HepG2 (cell line): Measurements from ENCODE around the gene RAB18. TPM values are rescaled to one million over a fixed set of nuclear protein-coding genes. Genes with fewer than 3 reads are reported as not detected.
A peak's percentile ranks its signal among the peaks of the same experiment; 100 is the strongest.

Experiments
- ATAC-seq: fragments of 200-7000 bp; cut with Tn5 transposase; 3 replicates; pipeline ENCODE4 v1.9.1; 2020; ENCODE audit warnings: mild to moderate bottlenecking, moderate library complexity
- BruUV-seq: library from RNA; stranded (reverse); fragments of 400-500 nt; replicated peaks from 2 replicates; lab custom pipeline; 2021; lab: Mats Ljungman, UMichigan
- CTCF ChIA-PET: fragments of 300-600 bp; formaldehyde crosslinking; extraction: SDS; loops from one replicate; lab custom pipeline; 2021; ENCODE audit warnings: low total read pairs, inconsistent platforms, low intra/inter-chr PET ratio; lab: Yijun Ruan, JAX
- POLR2A ChIA-PET: fragments of 350-600 bp; sonication (Branson Sonifier 250); formaldehyde crosslinking; loops from one replicate; lab custom pipeline; 2020; ENCODE audit warnings: antibody characterized with exemption, inconsistent platforms; lab: Yijun Ruan, JAX
- DNase-seq: peaks from one replicate; pipeline ENCODE4 v3.0.0-alpha.2; 2015; ENCODE audit warnings: low spot score
- FAIRE-seq: peaks from 3 replicates; lab custom pipeline; 2011; peaks lifted over from hg19 to GRCh38; lab: Jason Lieb, UNC
- H2AFZ ChIP-seq: one replicate; pipeline ENCODE4 v1.6.1; 2011; ENCODE audit warnings: low read length, inconsistent platforms
- H3K27ac ChIP-seq: fragments of 300-600 bp; 3 replicates; pipeline ENCODE4 v1.8.0; 2011; ENCODE audit warnings: mixed run types, mild to moderate bottlenecking, mixed read lengths, low read length, inconsistent platforms; ENCODE audit not compliant: insufficient read depth; ENCODE audit errors: extremely low read length
- H3K27me3 ChIP-seq, 2 experiments: fragments of 200-600 bp in 1 of 2; 2 replicates in 1 of 2; 3 replicates in 1 of 2; pipeline versions ENCODE4 v1.6.0 to v1.8.0; 2011; ENCODE audit warnings: low read length in 2 of 2, mild to moderate bottlenecking in 2 of 2, moderate library complexity in 2 of 2, inconsistent platforms in 1 of 2; ENCODE audit not compliant: insufficient read depth in 2 of 2, control insufficient read depth in 1 of 2
- H3K36me3 ChIP-seq, 2 experiments: fragments of 200-600 bp in 1 of 2; replicated peaks in 1 of 2; 2 replicates in 1 of 2; 3 replicates in 1 of 2; pipeline versions ENCODE4 v1.5.1 to v1.8.0; 2011; ENCODE audit warnings: low read length in 2 of 2, inconsistent platforms in 1 of 2; ENCODE audit not compliant: insufficient read depth in 2 of 2, control insufficient read depth in 1 of 2
- H3K4me1 ChIP-seq: 2 replicates; pipeline ENCODE4 v1.5.1; 2012; ENCODE audit warnings: low read length, inconsistent platforms; ENCODE audit not compliant: insufficient read depth
- H3K4me2 ChIP-seq: 2 replicates; pipeline ENCODE4 v1.6.0; 2011; ENCODE audit warnings: low read depth, low read length, inconsistent platforms
- H3K4me3 ChIP-seq, 3 experiments: fragments of 200-600 bp in 1 of 3; sonication (generic), shearing (Covaris generic) in 1 of 3; replicated peaks in 1 of 3; 2 replicates each; pipeline ENCODE4 v1.5.1; 2011 to 2016; ENCODE audit warnings: low read length in 3 of 3, inconsistent platforms in 2 of 3, low read depth in 2 of 3, mild to moderate bottlenecking in 2 of 3, control low read depth in 1 of 3, mixed read lengths in 1 of 3; ENCODE audit not compliant: insufficient read depth in 1 of 3
- H3K79me2 ChIP-seq: one replicate; pipeline ENCODE4 v1.6.1; 2011; ENCODE audit warnings: low read length, inconsistent platforms; ENCODE audit not compliant: insufficient read depth
- H3K9ac ChIP-seq: 2 replicates; pipeline ENCODE4 v1.6.0; 2011; ENCODE audit warnings: mild to moderate bottlenecking, low read depth, low read length, inconsistent platforms; ENCODE audit not compliant: insufficient read depth
- H3K9me3 ChIP-seq: 2 replicates; pipeline ENCODE4 v1.5.1; 2012; ENCODE audit warnings: mild to moderate bottlenecking, low read length
- H4K20me1 ChIP-seq: 2 replicates; pipeline ENCODE4 v1.6.0; 2011; ENCODE audit warnings: inconsistent platforms, mild to moderate bottlenecking, low read length, moderate library complexity; ENCODE audit not compliant: insufficient read depth
- LRRFIP1 ChIP-seq: sonication (generic); formaldehyde crosslinking; conservative IDR thresholded peaks from 2 replicates; pipeline ENCODE4 v1.4.0; 2020; ENCODE audit warnings: missing genetic modification reagents
- MAFF ChIP-seq: IDR thresholded peaks from 2 replicates; pipeline ENCODE4 v1.6.1; 2011; ENCODE audit warnings: low read depth, low read length, improper control_type of control experiment
- MAFK ChIP-seq, 2 experiments: IDR thresholded peaks in 1 of 2; conservative IDR thresholded peaks in 1 of 2; 2 replicates each; pipeline ENCODE4 v1.6.1; 2011; ENCODE audit warnings: improper control_type of control experiment in 2 of 2, low read length in 2 of 2
- SOX13 ChIP-seq, 3 experiments: fragments of 450-650 bp in 1 of 3; sonication (generic) in 1 of 3; formaldehyde crosslinking in 1 of 3; IDR thresholded peaks in 2 of 3; conservative IDR thresholded peaks in 1 of 3; 2 replicates each; pipeline versions ENCODE4 v1.5.0 to v1.6.1; 2016 to 2020; ENCODE audit warnings: antibody characterized with exemption in 1 of 3, mild to moderate bottlenecking in 1 of 3, missing compliant biosample characterization in 1 of 3, missing genetic modification reagents in 1 of 3, moderate library complexity in 1 of 3
- WGBS: methylation state at CpG from one replicate; pipeline ENCODE4 v1.1.6; 2017; ENCODE audit warnings: low lambda C conversion rate; 5-methylcytosine and 5-hydroxymethylcytosine counted together
- in situ Hi-C: cut with HindIII; loops from 2 replicates; pipeline ENCODE4 v1.10.0; 2017; ENCODE audit warnings: low pct_unique_long_range_greater_than_20kb; ENCODE audit not compliant: extremely low pct_ligation_motif_present
- intact Hi-C: fragments of 100-400 bp; cut with micrococcal nuclease; formaldehyde crosslinking; loops from one replicate; pipeline ENCODE4 v1.10.0; 2022; ENCODE audit not compliant: unreplicated experiment
- polyA plus RNA-seq, 8 experiments: library from polyadenylated mRNA; depleted of rRNA in 3 of 8; stranded (reverse) in 7 of 8; unstranded in 1 of 8; fragments of >200 nt; fragmentation: Illumina TruSeq in 4 of 8; extraction: Trizol in 4 of 8; gene quantifications; 2 replicates each; pipeline versions ENCODE4 v1.2.1 to v1.2.3, GENCODE V29; 2011 to 2016; ENCODE audit warnings: low read depth in 4 of 8, missing spikeins in 1 of 8, mixed read lengths in 1 of 8; ENCODE audit not compliant: insufficient read depth in 1 of 8
- total RNA-seq, 5 experiments: library from RNA; depleted of rRNA; stranded (reverse); fragments of >200 nt; fragmentation: Illumina TruSeq; extraction: Trizol; gene quantifications; 2 replicates each; pipeline ENCODE4 v1.2.3, GENCODE V29; 2016; ENCODE audit warnings: low read depth in 1 of 5

Gene RAB18
- total and polyA plus RNA-seq, 2 of the 13 experiments (the other 11 are each of a cell fraction or from before 2014, with no cell fraction given) = 22.3 to 69.1 TPM

DNA sequence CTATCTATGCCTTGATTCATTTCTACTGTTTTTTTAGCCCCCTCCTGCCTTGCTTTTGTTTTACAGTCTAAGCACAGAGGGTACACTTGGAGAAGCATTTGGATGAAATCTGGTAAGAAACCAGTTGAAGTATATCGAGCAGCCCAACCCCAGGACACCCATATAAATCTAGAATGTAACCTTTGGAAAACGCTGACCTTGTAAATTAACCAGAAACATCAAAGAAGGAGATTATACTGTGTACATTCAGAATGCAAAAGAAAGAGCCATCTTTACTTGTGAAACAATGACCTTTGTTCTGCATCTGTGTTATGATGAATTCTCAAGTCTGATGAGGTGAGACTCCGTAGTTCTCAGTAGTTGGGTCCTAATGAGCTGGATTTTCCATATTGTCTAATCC lies 49.3 kb upstream of the RAB18 start:
- ATAC-seq = no peak
- no peak overlapping the region for H3K4me2 ChIP-seq
- no peak overlapping the region for H3K4me3 ChIP-seq
- H3K36me3 ChIP-seq = no peaks in the 10 kb centered on the region
- no peaks in the 10 kb centered on the region for H3K79me2 ChIP-seq
- H3K9ac ChIP-seq = no peak overlapping the region
- H4K20me1 ChIP-seq = no peaks in the 10 kb centered on the region
- WGBS = 6% methylated on average over 3 of the region's 3 CpGs
- DNase-seq = no peak
- no peaks in the 10 kb centered on the region for H3K9me3 ChIP-seq
- H2AFZ ChIP-seq = no peak overlapping the region
- CTCF ChIA-PET = no interaction called here
- FAIRE-seq = no peak
- no peaks in the 10 kb centered on the region for H3K27me3 ChIP-seq
- intact Hi-C loops (no loop called here), in situ Hi-C loops (no loop called here)
- no TSS peak for BruUV-seq
- POLR2A ChIA-PET = no interaction called here
- no peak overlapping the region for H3K27ac ChIP-seq
- TF ChIP-seq LRRFIP1 = no peak
- peak; percentile 66 to 82 for TF ChIP-seq MAFK (conservative IDR thresholded peaks at IDR 0.05 in 1 of 2, IDR thresholded peaks at IDR 0.05 in 1 of 2; ENCODE audit: low read length in 2 of 2)
- peak; percentile 63 for TF ChIP-seq MAFF
- TF ChIP-seq SOX13 (IDR thresholded peaks at IDR 0.05) = no peak
- 0 out of 4 replicates have a peak, but pooled peaks of 1 of the 2 experiments have one; percentile 18 for TF ChIP-seq SOX13 (CRISPR knock-in tag; conservative IDR thresholded peaks at IDR 0.05 in 1 of 2, IDR thresholded peaks at IDR 0.05 in 1 of 2)
- H3K4me1 ChIP-seq = no peaks in the 10 kb centered on the region
